ENCODE results near the gene GBX1. TPM values are rescaled to one million over a fixed set of nuclear protein-coding genes. Genes with fewer than 3 reads are reported as not detected.

GBX1 gene
- total RNA-seq, 2 donors from 2014 or later = not detected

DNA sequence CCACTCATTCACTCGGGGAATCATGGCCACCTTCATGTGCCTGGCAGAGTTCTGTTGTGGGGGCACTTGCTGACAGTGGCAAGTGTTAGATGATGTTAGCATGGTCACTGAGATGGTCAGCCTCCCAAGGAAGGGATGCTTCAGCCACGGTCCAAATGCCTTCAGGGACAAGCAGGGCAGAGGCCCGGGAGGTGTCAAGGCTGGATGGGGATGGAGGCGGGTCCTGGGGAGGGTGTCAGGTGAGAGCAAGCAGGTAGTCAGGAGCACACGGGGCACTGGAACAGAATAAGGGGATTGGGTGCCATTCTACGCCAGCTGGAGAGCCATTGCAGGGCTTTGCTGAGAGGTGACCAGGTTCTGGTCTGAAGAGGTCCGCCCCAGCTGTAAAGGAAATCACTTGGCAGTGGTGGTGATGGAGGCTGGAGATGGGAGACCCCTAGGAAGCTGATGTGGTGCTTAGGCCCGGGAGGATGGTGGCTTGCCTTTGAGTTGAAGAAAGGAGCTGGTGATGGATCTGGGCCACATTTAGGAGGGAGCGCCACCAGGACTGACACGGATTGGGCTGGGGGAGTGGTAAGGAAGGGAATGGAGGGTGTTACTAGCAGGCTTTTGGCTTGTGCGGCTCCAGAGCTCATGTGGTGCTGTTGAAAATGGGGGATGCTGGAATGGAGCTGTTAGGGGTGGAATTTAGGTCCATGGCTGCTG, 57.1 kb downstream of the GBX1 start:
- no peak overlapping the region for H3K27ac ChIP-seq

GRCh38 chr7:151109094-151110048, 58.1 kb downstream of the GBX1 start:
- H3K9me3 ChIP-seq = no peaks in the 10 kb centered on the region
- peaks cover 0 to 6% of the 10 kb centered on the region in 2 donors for H3K4me1 ChIP-seq (ENCODE audit: control insufficient read depth in 1 of 2, low read depth in 2 of 2)
- no peak for DNase-seq (ENCODE audit: low spot score)
- H3K4me3 ChIP-seq = no peak overlapping the region
- ATAC-seq (ENCODE audit: insufficient number of reproducible peaks, low FRiP score, low read depth) = no peak
- TF ChIP-seq, protein P1, sequence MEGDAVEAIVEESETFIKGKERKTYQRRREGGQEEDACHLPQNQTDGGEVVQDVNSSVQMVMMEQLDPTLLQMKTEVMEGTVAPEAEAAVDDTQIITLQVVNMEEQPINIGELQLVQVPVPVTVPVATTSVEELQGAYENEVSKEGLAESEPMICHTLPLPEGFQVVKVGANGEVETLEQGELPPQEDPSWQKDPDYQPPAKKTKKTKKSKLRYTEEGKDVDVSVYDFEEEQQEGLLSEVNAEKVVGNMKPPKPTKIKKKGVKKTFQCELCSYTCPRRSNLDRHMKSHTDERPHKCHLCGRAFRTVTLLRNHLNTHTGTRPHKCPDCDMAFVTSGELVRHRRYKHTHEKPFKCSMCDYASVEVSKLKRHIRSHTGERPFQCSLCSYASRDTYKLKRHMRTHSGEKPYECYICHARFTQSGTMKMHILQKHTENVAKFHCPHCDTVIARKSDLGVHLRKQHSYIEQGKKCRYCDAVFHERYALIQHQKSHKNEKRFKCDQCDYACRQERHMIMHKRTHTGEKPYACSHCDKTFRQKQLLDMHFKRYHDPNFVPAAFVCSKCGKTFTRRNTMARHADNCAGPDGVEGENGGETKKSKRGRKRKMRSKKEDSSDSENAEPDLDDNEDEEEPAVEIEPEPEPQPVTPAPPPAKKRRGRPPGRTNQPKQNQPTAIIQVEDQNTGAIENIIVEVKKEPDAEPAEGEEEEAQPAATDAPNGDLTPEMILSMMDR (IDR thresholded peaks at IDR 0.05) = no peak
- H3K27me3 ChIP-seq (replicated peaks; ENCODE audit: insufficient read depth) = no peaks in the 10 kb centered on the region
- no peaks in the 10 kb centered on the region for H3K36me3 ChIP-seq
- H3K27ac ChIP-seq = no peak overlapping the region

More for the DNA sequence above, 57.1 kb downstream of the GBX1 start:
- TF ChIP-seq, protein P1 (IDR thresholded peaks at IDR 0.05) = no peak
- Histone ChIP-seq H3K4me3 (no peak overlapping the region), H3K36me3 (no peaks in the 10 kb centered on the region), H3K9me3 (no peaks in the 10 kb centered on the region), H3K27me3 (replicated peaks; ENCODE audit: insufficient read depth) (no peaks in the 10 kb centered on the region), H3K4me1 (ENCODE audit: control insufficient read depth in 1 of 2, low read depth in 2 of 2) (peaks cover 0 to 6% of the 10 kb centered on the region in 2 donors)
- DNase-seq (ENCODE audit: low spot score) (no peak), ATAC-seq (ENCODE audit: insufficient number of reproducible peaks, low FRiP score, low read depth) (peak; percentile 15)

DNA sequence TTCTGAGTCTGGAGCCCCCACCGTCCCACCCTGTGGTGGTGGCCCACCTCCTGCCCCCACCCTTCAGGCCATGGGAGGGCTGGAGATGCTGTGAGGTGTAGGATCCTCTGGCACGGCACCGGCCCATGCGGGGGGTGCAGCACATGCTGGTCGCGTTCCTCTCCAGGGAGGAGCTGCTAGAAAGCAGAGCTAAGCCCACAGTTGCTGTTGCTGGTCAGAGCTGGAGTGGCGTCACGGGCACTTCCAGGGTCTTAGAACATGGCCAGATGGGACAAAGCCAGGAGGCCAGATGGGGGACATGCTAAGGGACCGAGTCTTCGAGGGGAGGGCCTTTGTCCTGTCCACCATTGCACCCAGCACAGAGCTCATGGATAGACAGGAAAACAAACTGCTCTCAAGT, 59.6 kb downstream of the GBX1 start:
- no peak overlapping the region for H3K4me3 ChIP-seq
- no peaks in the 10 kb centered on the region for H3K36me3 ChIP-seq
- no peak for ATAC-seq (ENCODE audit: insufficient number of reproducible peaks, low FRiP score, low read depth)
- TF ChIP-seq, protein P1 (IDR thresholded peaks at IDR 0.05) = no peak
- no peaks in the 10 kb centered on the region for H3K27me3 ChIP-seq (replicated peaks; ENCODE audit: insufficient read depth)
- peaks cover 0 to 6% of the 10 kb centered on the region in 2 donors for H3K4me1 ChIP-seq (ENCODE audit: control insufficient read depth in 1 of 2, low read depth in 2 of 2)
- DNase-seq (ENCODE audit: low spot score) = no peak
- H3K27ac ChIP-seq = no peak overlapping the region
- no peaks in the 10 kb centered on the region for H3K9me3 ChIP-seq

DNA sequence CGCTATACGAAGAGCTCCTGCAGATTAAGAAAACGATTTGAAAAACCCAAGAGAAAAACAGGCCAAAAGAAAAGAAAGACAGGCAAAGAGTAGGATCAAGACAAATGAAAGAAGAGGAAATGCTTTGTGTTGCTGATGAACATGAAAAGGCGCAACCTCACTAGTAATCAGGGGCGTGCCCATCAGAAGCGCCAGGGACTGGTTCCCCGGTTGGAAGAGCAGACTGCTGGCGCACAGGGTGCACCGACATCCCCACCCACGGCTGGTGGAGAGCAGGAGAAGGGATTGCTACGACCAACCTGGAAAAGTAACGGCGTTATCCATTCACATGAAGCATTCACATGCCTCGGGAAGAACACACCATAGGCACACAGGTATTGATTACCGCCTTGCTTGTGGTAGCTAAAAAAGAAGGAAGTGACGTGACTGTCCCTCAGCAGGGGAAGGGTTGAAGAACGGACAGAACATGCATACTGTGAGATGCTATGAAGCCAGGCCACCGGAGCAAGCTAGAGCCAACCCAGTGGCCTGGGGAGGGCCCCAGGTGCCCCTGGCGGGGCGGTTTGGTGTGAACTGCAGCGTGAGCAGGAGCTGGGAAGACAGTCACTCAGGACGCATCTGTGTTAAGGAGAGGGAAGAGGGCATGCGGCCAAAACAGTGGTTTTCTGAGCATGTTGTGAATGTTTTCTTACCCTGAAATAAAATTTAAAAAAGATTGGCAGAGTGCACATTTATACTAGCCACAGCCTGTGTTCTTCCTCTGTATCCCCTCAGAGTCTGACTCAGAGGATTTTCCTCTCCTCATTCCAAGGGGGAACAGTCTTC, 62.9 kb downstream of the GBX1 start:
- H3K27me3 ChIP-seq (replicated peaks; ENCODE audit: insufficient read depth) = no peaks in the 10 kb centered on the region
- DNase-seq (ENCODE audit: low spot score) = no peak
- TF ChIP-seq, protein P1 (IDR thresholded peaks at IDR 0.05) = no peak
- no peak for ATAC-seq (ENCODE audit: insufficient number of reproducible peaks, low FRiP score, low read depth)
- H3K27ac ChIP-seq = no peak overlapping the region
- H3K9me3 ChIP-seq = no peaks in the 10 kb centered on the region
- no peaks in the 10 kb centered on the region for H3K36me3 ChIP-seq
- no peaks in the 10 kb centered on the region for H3K4me1 ChIP-seq (ENCODE audit: control insufficient read depth in 1 of 2, low read depth in 2 of 2)
- H3K4me3 ChIP-seq = no peak overlapping the region

Measured in thoracic aorta (tissue), 2 donors.